Epidermal melanocyte (primary cell): ENCODE data around the gene HES1.
"Not testable (repeated sequence)": the region's sequence is repeated elsewhere in the genome, so short reads cannot be mapped to it uniquely, and the experiment has no call there.

Experiments used
- DNase-seq: peaks from one replicate; pipeline ENCODE4 v3.0.0; 2011; ENCODE audit warnings: low spot score; ENCODE audit not compliant: insufficient read length

HES1 gene, protein sequence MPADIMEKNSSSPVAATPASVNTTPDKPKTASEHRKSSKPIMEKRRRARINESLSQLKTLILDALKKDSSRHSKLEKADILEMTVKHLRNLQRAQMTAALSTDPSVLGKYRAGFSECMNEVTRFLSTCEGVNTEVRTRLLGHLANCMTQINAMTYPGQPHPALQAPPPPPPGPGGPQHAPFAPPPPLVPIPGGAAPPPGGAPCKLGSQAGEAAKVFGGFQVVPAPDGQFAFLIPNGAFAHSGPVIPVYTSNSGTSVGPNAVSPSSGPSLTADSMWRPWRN

GRCh38 chr3:194135806-194136518 is at the start of gene HES1:
Gene HES1, plus strand, starts transcription at chr3:194136148. Its CDS starts 233 bp downstream, at chr3:194136381.
- peak; percentile 97 for DNase-seq

DNA sequence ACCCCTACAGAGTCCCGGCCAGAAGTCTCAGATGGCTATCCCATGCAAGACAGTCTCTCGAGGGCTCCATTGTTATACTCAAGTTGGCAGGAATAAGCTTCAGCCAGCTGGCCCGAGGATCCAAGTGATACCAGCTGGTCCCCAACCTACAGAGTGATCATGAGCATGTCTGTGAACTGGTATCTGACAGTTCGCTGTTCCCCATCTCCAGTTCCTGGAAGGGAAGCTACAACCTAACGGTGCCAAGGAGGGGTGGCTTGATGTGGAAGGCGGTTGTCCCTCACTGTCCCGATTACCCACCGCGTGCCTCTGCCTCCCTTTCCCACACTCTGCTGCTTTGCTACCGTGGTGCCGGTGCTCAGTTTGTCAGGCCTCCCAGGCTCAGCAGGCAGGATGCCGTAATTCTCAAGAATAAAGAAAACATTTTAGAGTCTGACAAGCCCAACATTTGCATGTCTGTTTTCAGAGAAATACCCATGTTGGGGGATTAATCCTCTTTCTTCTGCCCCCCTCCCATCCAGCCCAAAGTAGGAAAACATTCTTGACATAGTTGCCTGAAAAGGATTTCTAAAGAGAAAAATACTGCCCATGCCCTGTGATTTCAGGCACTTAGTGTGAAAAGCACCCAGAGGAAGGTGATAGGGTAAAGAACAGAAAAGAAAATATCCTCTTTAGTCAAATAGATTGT is 49.4 kb upstream of the HES1 start:
- DNase-seq, result no peak

GRCh38 chr3:194087280-194087679 is 48.7 kb upstream of the HES1 start:
- no peak for DNase-seq

DNA sequence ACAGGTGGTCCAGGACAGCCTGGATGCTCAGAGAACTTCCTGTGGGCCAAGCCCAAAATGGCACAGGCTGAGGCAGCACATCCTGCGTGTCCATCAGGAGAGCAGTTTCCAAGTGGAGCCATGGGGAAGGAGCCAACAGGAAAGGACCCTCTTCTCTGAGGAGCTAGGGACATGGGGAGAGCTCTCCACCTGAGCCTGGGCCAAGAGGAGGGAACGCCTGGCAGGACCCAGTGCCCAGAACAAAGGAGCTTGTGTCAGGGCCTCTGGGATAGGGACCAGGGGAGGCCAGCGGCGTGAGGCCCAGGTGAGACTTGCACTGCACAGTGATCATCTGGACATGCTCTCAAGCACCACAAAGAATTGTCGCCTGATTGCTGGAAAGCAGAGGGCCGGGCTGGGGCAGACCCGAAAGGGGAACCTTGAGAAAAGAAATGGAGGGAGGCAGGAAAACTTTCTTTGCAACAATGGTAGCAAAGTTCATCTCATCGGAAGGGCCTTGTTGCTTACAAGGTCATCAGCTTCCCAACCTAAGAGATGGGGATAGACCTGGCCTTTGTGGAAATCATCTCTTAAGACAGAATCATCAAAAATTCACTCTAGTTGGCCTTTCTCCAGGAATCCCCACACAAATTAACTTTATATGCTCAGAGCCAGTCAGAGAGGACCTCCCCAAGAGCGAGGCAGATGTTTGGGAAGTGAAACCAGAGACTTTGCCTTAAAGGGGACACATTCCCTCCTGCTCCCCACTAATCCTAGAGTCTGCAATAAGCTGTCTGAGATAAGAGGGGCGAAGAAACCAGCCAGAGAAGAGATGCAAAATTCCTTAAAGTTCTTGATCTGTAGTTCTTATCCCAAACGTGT is 47.7 kb upstream of the HES1 start:
- no peak for DNase-seq

- no peak for DNase-seq
These were observed 46.4 kb upstream of the HES1 start for GRCh38 chr3:194089357-194090177.

- DNase-seq, result not testable (repeated sequence)
These were observed 45.8 kb upstream of the HES1 start for GRCh38 chr3:194090178-194090555.

DNA sequence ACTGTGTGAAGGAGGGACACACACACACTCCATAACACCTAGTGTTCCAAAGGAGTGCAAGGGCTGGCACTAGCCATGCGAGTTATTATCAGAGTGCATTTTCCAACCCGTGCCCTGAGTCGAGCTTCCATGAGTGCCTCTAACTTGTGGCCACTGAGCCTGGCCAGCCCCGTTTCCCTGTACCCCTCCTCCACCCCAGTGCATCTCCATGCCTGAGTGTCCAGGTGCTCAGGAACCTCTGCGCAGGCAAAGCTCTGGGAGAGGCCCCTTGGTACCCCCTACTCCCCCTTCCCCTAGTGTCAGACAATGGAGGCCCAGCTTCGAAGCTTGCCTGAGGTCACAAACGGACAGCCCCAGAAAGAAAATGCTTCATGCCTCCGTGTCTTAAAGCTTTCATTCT is 45.2 kb upstream of the HES1 start:
- DNase-seq, result no peak

DNA sequence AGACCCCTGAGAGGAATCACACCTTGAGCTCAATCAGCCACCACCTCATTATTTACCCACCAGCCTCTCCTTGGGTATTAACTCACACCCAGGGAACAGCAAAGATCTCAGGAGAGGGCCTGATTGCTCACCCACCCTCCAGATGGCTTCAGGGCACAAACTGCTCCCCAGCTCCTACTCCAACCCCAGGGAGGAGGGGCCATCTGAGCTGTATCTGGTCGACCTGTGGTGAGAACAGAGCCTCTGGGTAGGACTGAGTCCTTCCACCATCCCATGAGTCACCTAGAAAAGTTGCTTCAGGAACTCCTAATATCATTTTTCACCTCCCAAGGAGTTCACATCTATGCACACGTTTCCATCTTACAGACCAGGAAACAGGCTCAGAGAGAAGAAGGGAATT is 44.8 kb upstream of the HES1 start:
- no peak for DNase-seq

DNA sequence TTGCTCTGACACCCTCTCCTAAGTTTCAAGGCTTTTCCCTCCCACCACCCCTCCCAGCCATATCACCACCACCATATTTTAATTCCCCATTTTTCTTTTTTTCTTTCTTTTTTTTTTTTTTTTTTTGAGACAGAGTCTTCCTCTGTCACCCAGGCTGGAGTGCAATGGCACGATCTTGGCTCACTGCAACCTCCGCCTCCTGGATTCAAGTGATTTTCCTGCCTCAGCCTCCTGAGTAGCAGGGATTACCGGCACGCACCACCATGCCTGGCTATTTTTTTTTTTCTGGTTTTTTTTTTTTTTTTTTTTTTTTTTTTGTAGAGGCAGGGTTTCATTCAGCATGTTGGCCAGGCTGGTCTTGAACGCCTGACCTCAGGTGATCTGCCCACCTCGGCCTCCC is 44.1 kb upstream of the HES1 start:
- not testable (repeated sequence) for DNase-seq

DNA sequence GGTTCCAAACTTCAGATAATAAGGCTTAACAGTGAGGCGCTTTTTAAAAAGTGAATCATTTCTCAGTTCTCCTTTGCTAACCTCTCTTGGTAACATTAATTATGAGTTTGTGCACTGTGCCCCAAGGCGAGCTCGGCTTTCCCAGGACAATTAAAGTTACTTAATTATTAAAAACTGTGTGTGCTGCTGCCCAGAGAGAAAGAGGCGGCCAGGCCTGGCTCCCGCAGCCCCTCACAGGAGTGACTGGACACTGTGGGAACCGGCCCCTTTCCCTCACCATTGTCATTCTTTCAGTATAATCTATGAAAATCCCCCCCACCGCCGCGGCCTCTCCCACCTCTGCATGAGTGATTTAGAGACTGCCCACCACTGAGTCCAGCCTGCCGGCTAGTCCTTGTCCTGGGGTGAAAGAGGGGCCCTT is 43.1 kb upstream of the HES1 start:
- no peak for DNase-seq

GRCh38 chr3:194093842-194094241 is 42.1 kb upstream of the HES1 start:
- DNase-seq, result no peak

DNA sequence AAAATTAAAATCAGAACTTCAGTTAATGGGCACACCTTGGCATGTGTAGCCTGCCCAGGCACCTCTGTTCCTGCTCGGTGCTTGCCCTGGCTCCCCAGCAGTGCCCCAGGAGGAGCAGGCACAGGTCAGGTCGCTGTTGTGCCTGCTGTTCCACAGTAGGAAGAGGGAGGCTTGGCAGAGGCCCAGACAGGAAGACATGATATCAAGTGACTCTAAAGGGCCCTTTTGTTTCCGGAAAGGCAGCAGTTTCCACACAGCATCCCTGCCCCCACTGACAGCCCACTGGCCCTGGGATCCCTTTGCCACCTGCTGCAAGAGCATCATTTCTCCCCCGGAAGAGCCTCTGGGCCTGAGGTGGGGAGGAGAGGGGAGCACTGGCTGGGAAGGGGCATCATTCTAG is 40.5 kb upstream of the HES1 start:
- DNase-seq, result no peak

- DNase-seq, result no peak
These were observed 40.0 kb upstream of the HES1 start for GRCh38 chr3:194095902-194096301.

GRCh38 chr3:194097141-194097882 is 38.6 kb upstream of the HES1 start:
- no peak for DNase-seq

DNA sequence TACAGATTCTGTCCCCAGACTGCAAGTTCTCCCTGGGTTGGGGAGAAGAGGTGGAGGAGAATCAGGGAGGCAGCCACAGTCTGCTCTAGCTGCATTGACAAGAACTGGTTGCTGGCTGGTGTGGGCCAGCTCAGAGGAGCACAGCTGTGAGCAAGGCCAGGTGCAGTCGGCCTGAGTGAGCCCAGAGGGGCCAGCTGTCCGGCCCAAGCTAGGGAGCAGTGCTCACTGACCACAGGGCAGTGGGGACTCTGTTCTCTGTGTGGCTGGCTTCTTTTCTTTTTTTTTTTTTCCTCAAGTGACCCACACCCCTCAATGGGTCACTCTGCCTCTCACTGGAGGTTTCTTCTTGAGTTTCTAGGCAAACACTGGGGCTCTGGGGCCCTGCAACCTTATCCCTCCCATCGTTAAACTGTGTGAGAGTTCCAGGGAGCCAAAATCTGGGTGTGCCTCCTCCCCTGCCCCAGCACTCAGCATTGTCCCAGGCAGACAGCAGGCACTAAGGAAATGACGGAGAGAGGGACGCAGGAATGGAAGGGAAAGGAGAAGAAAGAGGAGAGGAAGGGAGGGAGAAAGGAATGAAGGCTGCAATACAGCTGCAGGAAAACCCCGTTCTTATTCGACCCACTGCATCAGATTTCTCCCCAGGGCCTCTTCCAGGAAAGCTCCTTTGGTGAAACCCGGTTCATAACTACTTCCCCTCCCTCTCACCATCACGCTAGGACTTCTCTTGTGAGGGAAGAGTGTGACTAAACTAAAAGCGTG is 37.7 kb upstream of the HES1 start:
- no peak for DNase-seq

- DNase-seq, result no peak
These were observed 37.1 kb upstream of the HES1 start for GRCh38 chr3:194098843-194099183.

- DNase-seq, result no peak
These were observed 36.7 kb upstream of the HES1 start for GRCh38 chr3:194099215-194099614.

DNA sequence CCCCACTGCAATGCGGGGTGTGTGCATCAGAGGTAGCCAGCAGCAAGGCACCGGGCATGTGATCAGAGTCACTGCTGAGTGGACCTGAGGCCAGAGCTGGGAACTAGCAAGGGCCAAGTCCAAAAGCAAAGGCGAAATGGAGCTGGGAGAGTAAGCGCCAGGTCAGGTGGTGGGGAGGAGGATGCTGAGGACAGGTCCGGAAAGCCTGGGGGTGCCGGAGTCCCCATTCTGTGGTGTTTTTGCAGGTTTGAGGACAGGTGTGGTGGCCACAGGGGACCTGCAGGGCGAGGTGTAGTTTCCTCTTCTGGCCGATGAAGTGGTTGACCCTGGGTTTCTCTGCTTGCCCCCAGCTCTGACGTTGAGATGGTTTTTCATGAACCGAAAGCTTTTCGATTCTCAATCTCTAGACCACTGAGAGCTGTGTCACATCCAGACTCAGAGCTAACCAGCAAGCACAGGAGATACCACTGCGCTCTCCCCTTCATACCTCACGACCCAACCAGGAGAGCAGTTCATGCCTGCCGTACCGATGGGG is 35.0 kb upstream of the HES1 start:
- DNase-seq, result no peak
